Measurements from ENCODE around the gene PBX1. TPM values are rescaled to one million over a fixed set of nuclear protein-coding genes. Genes with fewer than 3 reads are reported as not detected.

PBX1 gene
- total and polyA plus RNA-seq, 2 experiments from 2014 or later: 14.8 to 61.6 TPM

GRCh38 chr1:164733734-164734133 is 174.8 kb downstream of the PBX1 start:
- no peaks in the 10 kb centered on the region for H3K27me3 ChIP-seq
- H2AFZ ChIP-seq: no peak overlapping the region
- H3K27ac ChIP-seq: no peak overlapping the region
- peaks cover 6% of the 10 kb centered on the region for H3K4me1 ChIP-seq (ENCODE audit: insufficient read depth)
- peaks cover 82% of the 10 kb centered on the region for H3K79me2 ChIP-seq
- DNase-seq (ENCODE audit: low spot score): no peak
- H3K9me3 ChIP-seq (ENCODE audit: low read depth): no peaks in the 10 kb centered on the region
- no peaks in the 10 kb centered on the region for H3K36me3 ChIP-seq (replicated peaks; ENCODE audit: insufficient read depth, low read depth)
- peaks cover 5% of the 10 kb centered on the region for H4K20me1 ChIP-seq (ENCODE audit: insufficient read depth, poor library complexity, severe bottlenecking)
- TF ChIP-seq, protein P1, sequence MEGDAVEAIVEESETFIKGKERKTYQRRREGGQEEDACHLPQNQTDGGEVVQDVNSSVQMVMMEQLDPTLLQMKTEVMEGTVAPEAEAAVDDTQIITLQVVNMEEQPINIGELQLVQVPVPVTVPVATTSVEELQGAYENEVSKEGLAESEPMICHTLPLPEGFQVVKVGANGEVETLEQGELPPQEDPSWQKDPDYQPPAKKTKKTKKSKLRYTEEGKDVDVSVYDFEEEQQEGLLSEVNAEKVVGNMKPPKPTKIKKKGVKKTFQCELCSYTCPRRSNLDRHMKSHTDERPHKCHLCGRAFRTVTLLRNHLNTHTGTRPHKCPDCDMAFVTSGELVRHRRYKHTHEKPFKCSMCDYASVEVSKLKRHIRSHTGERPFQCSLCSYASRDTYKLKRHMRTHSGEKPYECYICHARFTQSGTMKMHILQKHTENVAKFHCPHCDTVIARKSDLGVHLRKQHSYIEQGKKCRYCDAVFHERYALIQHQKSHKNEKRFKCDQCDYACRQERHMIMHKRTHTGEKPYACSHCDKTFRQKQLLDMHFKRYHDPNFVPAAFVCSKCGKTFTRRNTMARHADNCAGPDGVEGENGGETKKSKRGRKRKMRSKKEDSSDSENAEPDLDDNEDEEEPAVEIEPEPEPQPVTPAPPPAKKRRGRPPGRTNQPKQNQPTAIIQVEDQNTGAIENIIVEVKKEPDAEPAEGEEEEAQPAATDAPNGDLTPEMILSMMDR (IDR thresholded peaks at IDR 0.05; ENCODE audit: poor library complexity): no peak
- TF ChIP-seq EZH2 (IDR thresholded peaks at IDR 0.05; ENCODE audit: borderline replicate concordance) (no peak), EZH2phosphoT487 (IDR thresholded peaks at IDR 0.05; ENCODE audit: low read depth, severe bottlenecking, unreplicated experiment) (no peak)
- WGBS (ENCODE audit: low lambda C conversion rate, missing lambda C conversion rate): 97% methylated on average over 4 of the region's 4 CpGs
- H3K9me2 ChIP-seq (replicated peaks; ENCODE audit: insufficient read depth): no peaks in the 10 kb centered on the region
- H3K4me3 ChIP-seq: no peak overlapping the region
- no peak overlapping the region for H3K4me2 ChIP-seq

DNA sequence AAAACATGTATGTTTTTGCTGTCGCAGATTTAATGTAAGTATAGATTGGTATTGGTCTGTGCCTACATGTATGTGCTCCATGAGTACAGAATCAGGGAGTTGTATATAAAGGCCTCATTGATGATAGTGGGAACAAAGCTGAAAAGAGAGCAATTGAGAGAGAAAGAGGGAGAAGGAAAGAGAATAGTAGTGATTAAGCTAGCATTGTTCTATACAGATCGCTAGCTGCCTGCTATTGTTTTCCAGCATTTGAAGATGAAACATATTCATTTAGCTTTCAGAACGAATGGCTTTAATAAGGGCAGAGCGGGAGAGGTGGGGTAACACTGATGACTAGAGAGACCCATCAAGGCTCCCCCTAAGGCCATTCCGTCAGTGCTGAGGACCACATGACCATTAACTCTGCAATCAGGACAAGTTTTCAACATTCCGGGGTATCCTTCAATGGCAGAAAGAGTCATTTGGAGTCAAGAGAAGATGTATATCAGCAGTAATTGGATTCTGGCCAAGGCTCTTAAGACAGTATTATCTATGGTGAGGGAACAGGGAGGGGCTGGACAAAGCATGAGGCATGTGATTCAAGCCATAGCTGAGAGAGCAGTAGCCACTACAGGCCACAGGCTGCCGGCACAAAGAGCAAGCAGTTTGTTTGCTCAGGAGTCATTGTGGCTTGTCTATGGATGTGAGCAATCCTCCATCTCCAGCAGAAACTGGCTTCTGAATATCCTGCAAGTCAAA is 176.5 kb downstream of the PBX1 start:
- WGBS (ENCODE audit: low lambda C conversion rate, missing lambda C conversion rate): 70% methylated on average over 7 of the region's 7 CpGs
- TF ChIP-seq, protein P1 (IDR thresholded peaks at IDR 0.05; ENCODE audit: poor library complexity): no peak
- TF ChIP-seq EZH2 (IDR thresholded peaks at IDR 0.05; ENCODE audit: borderline replicate concordance): no peak
- no peak for TF ChIP-seq EZH2phosphoT487 (IDR thresholded peaks at IDR 0.05; ENCODE audit: low read depth, severe bottlenecking, unreplicated experiment)
- H3K4me3 ChIP-seq: no peak overlapping the region
- peaks cover 6% of the 10 kb centered on the region for H3K4me1 ChIP-seq (ENCODE audit: insufficient read depth)
- H3K27ac ChIP-seq: peak overlapping the region; percentile 62
- DNase-seq (ENCODE audit: low spot score): peak; percentile 78
- no peaks in the 10 kb centered on the region for H3K27me3 ChIP-seq
- H3K9me2 ChIP-seq (replicated peaks; ENCODE audit: insufficient read depth): no peaks in the 10 kb centered on the region
- H3K4me2 ChIP-seq: no peak overlapping the region
- peaks cover 80% of the 10 kb centered on the region for H3K79me2 ChIP-seq
- H3K9me3 ChIP-seq (ENCODE audit: low read depth): no peaks in the 10 kb centered on the region
- H2AFZ ChIP-seq: no peak overlapping the region
- H4K20me1 ChIP-seq (ENCODE audit: insufficient read depth, poor library complexity, severe bottlenecking): peaks cover 2% of the 10 kb centered on the region
- H3K36me3 ChIP-seq (replicated peaks; ENCODE audit: insufficient read depth, low read depth): no peaks in the 10 kb centered on the region

GRCh38 chr1:164736137-164736536 is 177.2 kb downstream of the PBX1 start:
- no peak overlapping the region for H2AFZ ChIP-seq
- H3K4me3 ChIP-seq: no peak overlapping the region
- peaks cover 2% of the 10 kb centered on the region for H4K20me1 ChIP-seq (ENCODE audit: insufficient read depth, poor library complexity, severe bottlenecking)
- no peak for DNase-seq (ENCODE audit: low spot score)
- H3K9me3 ChIP-seq (ENCODE audit: low read depth): no peaks in the 10 kb centered on the region
- H3K27ac ChIP-seq: peak overlapping the region; percentile 62
- no peaks in the 10 kb centered on the region for H3K9me2 ChIP-seq (replicated peaks; ENCODE audit: insufficient read depth)
- H3K36me3 ChIP-seq (replicated peaks; ENCODE audit: insufficient read depth, low read depth): no peaks in the 10 kb centered on the region
- TF ChIP-seq, protein P1 (IDR thresholded peaks at IDR 0.05; ENCODE audit: poor library complexity): no peak
- TF ChIP-seq EZH2 (IDR thresholded peaks at IDR 0.05; ENCODE audit: borderline replicate concordance): no peak
- no peak for TF ChIP-seq EZH2phosphoT487 (IDR thresholded peaks at IDR 0.05; ENCODE audit: low read depth, severe bottlenecking, unreplicated experiment)
- H3K4me2 ChIP-seq: no peak overlapping the region
- 84% methylated on average over 8 of the region's 8 CpGs for WGBS (ENCODE audit: low lambda C conversion rate, missing lambda C conversion rate)
- no peaks in the 10 kb centered on the region for H3K27me3 ChIP-seq
- peaks cover 82% of the 10 kb centered on the region for H3K79me2 ChIP-seq
- peaks cover 6% of the 10 kb centered on the region for H3K4me1 ChIP-seq (ENCODE audit: insufficient read depth)
